Erythroblast (primary cell): ENCODE measurements around the gene PXYLP1.
"Not testable (repeated sequence)": the region's sequence is repeated elsewhere in the genome, so short reads cannot be mapped to it uniquely, and the experiment has no call there.

Source experiments
- DNase-seq, 2 experiments: peaks; one replicate each; lab custom pipeline; 2025; lab: John Stamatoyannopoulos, UW
- GATA1 ChIP-seq: IDR thresholded peaks from 2 replicates; pipeline ENCODE4 v1.6.1; 2011; ENCODE audit warnings: low read depth, mild to moderate bottlenecking, control low read depth, low read length, moderate library complexity
- POLR2A ChIP-seq: IDR thresholded peaks from 2 replicates; pipeline ENCODE4 v1.6.1; 2011; ENCODE audit warnings: mild to moderate bottlenecking, low read length

Gene PXYLP1

DNA sequence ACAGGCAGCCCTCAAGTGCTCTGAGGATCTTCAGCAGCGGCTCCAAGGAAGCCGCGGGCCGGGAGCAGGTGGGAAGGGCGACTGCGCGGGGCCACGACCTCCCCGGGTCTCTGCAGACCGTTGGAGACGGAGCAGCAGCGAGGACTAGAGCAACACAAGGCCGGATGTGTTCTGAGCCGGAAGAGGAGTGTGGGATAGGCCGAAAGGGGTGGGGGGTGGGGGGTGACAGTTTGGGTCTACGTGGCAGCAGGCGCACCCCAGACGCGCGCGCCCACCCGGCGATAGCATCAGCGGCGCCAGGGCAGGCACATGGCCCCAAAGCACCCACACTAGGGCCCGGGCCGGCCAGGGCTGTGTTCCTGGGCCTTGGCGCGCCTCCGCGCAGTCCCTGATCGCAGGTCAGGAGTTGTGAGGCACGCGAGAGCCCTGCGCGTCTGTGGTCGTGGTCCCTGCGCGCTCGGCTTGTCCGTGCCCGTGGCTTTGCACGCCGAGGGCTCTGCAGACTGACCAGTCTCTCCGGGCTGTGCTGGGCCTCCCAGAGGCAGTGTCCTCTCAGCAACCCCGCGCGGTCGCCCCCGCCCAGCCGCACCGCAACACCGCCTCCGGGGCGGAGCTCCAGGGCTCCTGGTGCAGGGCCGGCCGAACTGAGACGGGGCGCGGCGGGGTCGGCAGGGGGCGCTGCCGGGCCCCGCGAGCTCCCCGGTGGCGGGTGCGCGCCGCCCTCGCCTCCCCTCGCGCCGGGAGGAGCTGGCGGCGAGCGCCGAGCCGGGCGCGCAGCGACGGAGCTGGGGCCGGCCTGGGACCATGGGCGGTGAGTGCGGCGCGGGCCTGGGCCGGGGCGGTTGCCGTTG is at the start of gene PXYLP1:
Gene PXYLP1, plus strand, starts transcription at position 725 of the 851 bp plus-strand sequence. CDS start 28,351 bp downstream, outside the sequence.
- TF ChIP-seq POLR2A (peak; percentile 71), GATA1 (no peak)
- peak; percentile 88 to 92 for DNase-seq

- DNase-seq: no peak
- TF ChIP-seq GATA1: no peak
- TF ChIP-seq POLR2A: no peak
Observed at GRCh38 chr3:141183606-141184005, 48.0 kb upstream of the PXYLP1 start.

DNA sequence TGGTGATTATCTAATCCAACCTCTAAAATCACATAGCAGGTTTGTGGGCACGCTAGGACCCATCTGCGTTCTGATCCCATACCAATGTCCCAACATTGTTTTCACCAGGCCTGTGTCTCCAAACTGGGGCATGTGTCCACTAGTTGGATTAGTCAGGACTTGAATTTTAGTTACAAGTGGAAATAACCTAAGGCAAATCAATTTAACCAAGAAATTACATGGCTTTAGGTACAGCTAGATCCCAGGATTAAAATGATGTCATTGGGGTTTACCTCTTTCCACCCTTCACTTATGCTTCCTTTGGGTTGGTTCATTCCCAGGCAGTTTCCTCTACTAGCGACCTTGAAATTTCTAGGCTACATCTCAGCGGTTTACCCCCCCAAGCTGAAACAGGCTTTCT is 47.2 kb upstream of the PXYLP1 start:
- DNase-seq: no peak
- TF ChIP-seq GATA1: no peak
- no peak for TF ChIP-seq POLR2A

GRCh38 chr3:141191097-141191749 is 40.4 kb upstream of the PXYLP1 start:
- TF ChIP-seq POLR2A (no peak), GATA1 (no peak)

DNA sequence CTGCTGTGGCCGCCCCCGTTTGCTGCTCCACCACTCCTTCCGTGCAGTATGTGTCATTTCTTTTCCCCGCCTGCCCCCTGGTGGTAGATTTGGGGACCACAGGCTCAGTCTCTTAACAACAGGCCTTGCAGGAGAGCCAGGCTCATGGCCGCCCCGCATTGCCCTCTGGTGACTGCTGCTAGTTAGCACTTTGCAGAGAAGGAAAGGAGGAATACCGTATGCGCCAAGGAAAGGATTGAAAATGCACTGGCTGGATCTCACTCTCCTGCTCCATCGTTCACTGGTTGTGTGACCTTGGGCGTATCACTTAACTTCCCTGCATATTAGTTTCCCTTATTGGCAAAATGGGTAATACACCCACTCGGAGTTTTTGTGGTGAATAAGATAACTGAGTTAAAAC is 39.3 kb upstream of the PXYLP1 start:
- no peak for TF ChIP-seq GATA1
- no peak for TF ChIP-seq POLR2A
- peak; percentile 87 to 92 for DNase-seq

More at GRCh38 chr3:141191097-141191749, 40.4 kb upstream of the PXYLP1 start:
- DNase-seq: no peak

- DNase-seq: no peak
- TF ChIP-seq POLR2A: no peak
- TF ChIP-seq GATA1: no peak
Observed at GRCh38 chr3:141193066-141193830, 38.4 kb upstream of the PXYLP1 start.

DNA sequence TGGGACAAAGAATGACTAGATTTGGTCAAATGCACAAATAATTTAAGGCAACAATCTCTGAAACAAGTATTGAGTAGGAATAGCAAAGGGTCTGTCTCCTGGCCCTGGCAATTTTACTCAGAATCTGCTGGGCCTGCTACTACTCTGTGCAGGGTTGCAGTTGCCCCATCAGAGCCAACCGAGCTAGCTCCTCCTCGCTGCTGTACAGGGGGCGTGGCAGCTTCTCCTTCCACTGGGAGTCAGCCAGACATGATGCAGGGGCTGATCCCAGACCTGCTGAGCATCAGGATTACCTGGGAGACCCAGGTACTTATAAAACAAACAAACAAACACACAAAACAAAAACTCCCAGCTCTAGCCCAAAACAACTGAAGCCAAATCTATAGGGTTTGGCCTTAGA is 30.5 kb upstream of the PXYLP1 start:
- DNase-seq: no peak
- TF ChIP-seq POLR2A (no peak), GATA1 (no peak)

- DNase-seq: no peak
Observed at GRCh38 chr3:141202682-141203081, 28.9 kb upstream of the PXYLP1 start.

DNA sequence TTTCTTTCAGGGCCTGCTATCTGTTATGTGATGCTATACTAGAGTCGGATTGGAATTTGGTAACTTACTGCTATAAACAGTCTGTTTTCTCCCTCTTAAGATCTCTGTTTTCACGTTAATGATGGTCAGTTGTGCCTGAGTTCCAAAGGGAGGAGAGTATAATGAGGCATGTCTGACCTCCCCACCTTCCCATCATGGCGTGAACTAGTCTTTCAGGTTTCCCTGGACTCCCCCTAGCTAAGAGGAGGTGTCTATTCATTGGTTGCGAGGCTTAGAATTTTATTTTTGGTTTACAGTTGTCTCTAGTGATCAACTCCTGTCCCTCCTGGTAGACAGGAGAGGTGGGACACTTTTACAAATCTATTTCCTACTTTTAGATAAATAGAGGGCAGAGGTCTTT is 27.8 kb upstream of the PXYLP1 start:
- DNase-seq: no peak
- TF ChIP-seq GATA1: no peak
- TF ChIP-seq POLR2A: no peak

More at GRCh38 chr3:141202682-141203081, 28.9 kb upstream of the PXYLP1 start:
- no peak for TF ChIP-seq POLR2A
- no peak for TF ChIP-seq GATA1

DNA sequence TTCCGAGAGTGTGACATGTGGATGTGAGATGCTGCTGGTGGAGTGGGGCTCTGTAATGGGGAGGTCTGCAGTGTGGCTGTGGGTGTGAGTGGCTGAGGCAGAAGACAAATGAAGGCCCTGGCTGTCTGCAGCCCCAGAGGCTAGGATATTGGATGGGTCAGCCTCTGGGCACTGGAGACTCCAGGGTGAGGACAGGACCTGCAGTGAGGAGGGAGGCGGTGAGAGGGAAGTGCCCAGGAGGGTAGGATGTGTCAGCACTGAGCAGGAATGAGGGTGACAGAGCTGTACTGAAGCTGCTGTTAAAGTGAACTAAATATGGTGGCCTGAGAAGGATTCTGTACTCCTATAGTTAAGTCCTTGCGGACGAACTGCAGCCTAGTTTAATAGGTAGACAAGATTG is 27.3 kb upstream of the PXYLP1 start:
- TF ChIP-seq POLR2A: no peak
- TF ChIP-seq GATA1: no peak
- DNase-seq: no peak

DNA sequence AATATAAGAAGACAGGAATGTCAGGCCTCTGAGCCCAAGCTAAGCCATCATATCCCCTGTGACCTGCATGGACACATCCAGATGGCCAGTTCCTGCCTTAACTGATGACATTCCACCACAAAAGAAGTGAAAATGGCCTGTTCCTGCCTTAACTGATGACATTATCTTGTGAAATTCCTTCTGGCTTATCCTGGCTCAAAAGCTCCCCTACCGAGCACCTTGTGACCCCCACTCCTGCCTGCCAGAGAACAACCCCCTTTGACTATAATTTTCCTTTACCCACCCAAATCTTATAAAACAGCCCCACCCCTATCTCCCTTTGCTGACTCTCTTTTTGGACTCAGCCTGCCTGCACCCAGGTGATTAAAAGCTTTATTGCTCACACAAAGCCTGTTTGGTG is 20.3 kb upstream of the PXYLP1 start:
- DNase-seq: not testable (repeated sequence)

GRCh38 chr3:141212101-141212500 is 19.5 kb upstream of the PXYLP1 start:
- no peak for TF ChIP-seq POLR2A
- no peak for TF ChIP-seq GATA1
- no peak for DNase-seq

DNA sequence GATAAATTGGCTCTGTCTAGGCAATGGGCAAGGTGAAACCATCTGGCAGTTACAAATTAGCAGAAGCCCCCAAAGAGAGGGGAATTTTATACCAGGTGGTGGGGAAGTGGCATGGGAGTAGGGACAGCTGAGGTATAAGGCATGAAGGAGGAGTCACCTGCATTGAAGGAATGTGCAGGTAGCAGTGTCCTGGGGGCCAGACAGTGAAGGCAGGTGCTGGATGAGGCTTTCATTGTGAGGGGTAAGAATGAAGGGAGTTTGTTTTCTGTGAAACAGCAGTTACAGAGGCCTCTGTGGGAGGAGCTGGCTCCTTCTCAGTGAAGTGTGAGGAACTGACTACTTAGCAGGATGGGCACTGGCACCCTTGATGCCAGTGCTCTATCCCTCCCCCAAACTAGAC is 19.1 kb upstream of the PXYLP1 start:
- no peak for TF ChIP-seq POLR2A
- no peak for TF ChIP-seq GATA1
- no peak for DNase-seq

- DNase-seq: no peak
- no peak for TF ChIP-seq POLR2A
- TF ChIP-seq GATA1: no peak
Observed at GRCh38 chr3:141216975-141217374, 14.7 kb upstream of the PXYLP1 start.
